GM23248 (cell line): ENCODE results near the gene AGXT. TPM values are rescaled to one million over a fixed set of nuclear protein-coding genes. Genes with fewer than 3 reads are reported as not detected.

ENCODE experiments used
- DNase-seq: peaks from one replicate; pipeline ENCODE4 v3.0.0-alpha.2; 2015
- H2AFZ ChIP-seq: fragments of 200-600 bp; sonication (generic); 2 replicates; pipeline ENCODE4 v1.6.1; 2016; ENCODE audit warnings: antibody characterized with exemption
- H3F3A ChIP-seq: fragments of 200-600 bp; sonication (generic); 2 replicates; pipeline ENCODE4 v1.6.1; 2016; ENCODE audit warnings: mild to moderate bottlenecking, antibody characterized with exemption, mixed run types; ENCODE audit not compliant: insufficient read depth
- H3K27ac ChIP-seq: fragments of 200-600 bp; sonication (generic); 2 replicates; pipeline ENCODE4 v1.5.1; 2016; ENCODE audit warnings: mild to moderate bottlenecking
- H3K27me3 ChIP-seq: fragments of 200-600 bp; sonication (generic); replicated peaks from 2 replicates; pipeline ENCODE4 v1.6.1; 2016; ENCODE audit warnings: mild to moderate bottlenecking; ENCODE audit not compliant: insufficient read depth
- H3K36me3 ChIP-seq: fragments of 200-600 bp; sonication (generic); 2 replicates; pipeline ENCODE4 v1.6.1; 2016; ENCODE audit warnings: low read depth, mild to moderate bottlenecking
- H3K4me1 ChIP-seq: fragments of 200-600 bp; sonication (generic); 2 replicates; pipeline ENCODE4 v1.6.1; 2016; ENCODE audit warnings: mild to moderate bottlenecking; ENCODE audit not compliant: insufficient read depth
- H3K4me2 ChIP-seq: fragments of 200-600 bp; sonication (generic); one replicate; pipeline ENCODE4 v1.6.1; 2016; ENCODE audit warnings: mild to moderate bottlenecking; ENCODE audit not compliant: unreplicated experiment
- H3K4me3 ChIP-seq: fragments of 200-600 bp; sonication (generic); 2 replicates; pipeline ENCODE4 v1.5.1; 2016; ENCODE audit warnings: mild to moderate bottlenecking
- H3K79me2 ChIP-seq: fragments of 200-600 bp; sonication (generic); 2 replicates; pipeline ENCODE4 v1.6.1; 2016; ENCODE audit warnings: mild to moderate bottlenecking; ENCODE audit not compliant: insufficient read depth
- H3K9ac ChIP-seq: fragments of 200-600 bp; sonication (generic); 2 replicates; pipeline ENCODE4 v1.6.1; 2016; ENCODE audit warnings: mild to moderate bottlenecking
- H3K9me2 ChIP-seq: fragments of 200-600 bp; sonication (generic); 2 replicates; pipeline ENCODE4 v1.6.1; 2016; ENCODE audit warnings: mixed run types, mild to moderate bottlenecking, moderate library complexity; ENCODE audit not compliant: insufficient read depth
- H3K9me3 ChIP-seq: fragments of 200-600 bp; sonication (generic); one replicate; pipeline ENCODE4 v1.6.1; 2017; ENCODE audit warnings: low read depth
- H4K20me1 ChIP-seq: fragments of 200-600 bp; sonication (generic); 2 replicates; pipeline ENCODE4 v1.6.0; 2016; ENCODE audit not compliant: insufficient read depth
- EZH2 ChIP-seq: fragments of 200-600 bp; sonication (generic); IDR thresholded peaks from 2 replicates; pipeline ENCODE4 v1.6.1; 2018; ENCODE audit warnings: antibody characterized with exemption, mild to moderate bottlenecking; ENCODE audit not compliant: insufficient read depth, poor library complexity, severe bottlenecking
- EZH2phosphoT487 ChIP-seq: fragments of 200-600 bp; sonication (generic); IDR thresholded peaks from 2 replicates; pipeline ENCODE4 v1.6.1; 2018; ENCODE audit warnings: antibody characterized with exemption, moderate library complexity, mild to moderate bottlenecking, low read depth; ENCODE audit not compliant: insufficient read depth
- WGBS, 2 experiments: methylation state at CpG; one replicate each; pipeline ENCODE4 v1.1.6; 2015 to 2017; ENCODE audit warnings: low lambda C conversion rate in 2 of 2, low coverage in 1 of 2; ENCODE audit errors: missing lambda C conversion rate in 2 of 2; 5-methylcytosine and 5-hydroxymethylcytosine counted together
- in situ Hi-C: fragments of 300-500 bp; cut with MboI; formaldehyde crosslinking; loops from 2 replicates; pipeline ENCODE4 v1.15.0; 2020
- polyA plus RNA-seq: library from polyadenylated mRNA; unstranded; fragments of >200 nt; fragmentation: Nextera tagmentation; extraction: Ambion mirVana; gene quantifications from 2 replicates; pipeline ENCODE4 v1.2.1, GENCODE V29; 2016
- total RNA-seq: library from RNA; depleted of rRNA; stranded (reverse); fragments of >200 nt; shearing (Covaris generic); gene quantifications from 2 replicates; pipeline ENCODE4 v1.2.3, GENCODE V29; 2014

The AGXT gene
- total and polyA plus RNA-seq, 2 experiments from 2014 or later, result not detected

DNA sequence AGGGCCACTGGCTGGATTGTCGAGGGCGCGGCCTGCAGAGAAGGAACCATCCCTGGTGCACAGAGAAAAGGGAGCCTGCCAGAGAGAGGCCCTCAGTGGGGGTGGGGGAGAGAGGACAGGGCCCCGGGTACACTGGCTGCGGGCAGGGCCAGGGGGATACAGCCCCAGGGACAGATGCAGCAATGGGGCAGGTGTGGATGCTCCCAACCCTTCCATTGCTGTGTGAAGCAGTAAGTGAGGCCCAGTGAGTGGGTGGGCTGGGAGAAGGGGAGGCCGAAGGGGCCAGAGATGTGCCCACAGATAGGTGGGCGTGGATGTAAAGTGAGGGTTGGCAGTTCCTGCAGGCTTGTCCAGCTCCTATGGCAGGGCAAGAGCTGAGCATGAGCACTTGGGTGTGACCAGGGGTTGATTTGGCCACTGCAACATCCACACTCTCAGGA is 7.4 kb downstream of the AGXT start:
- in situ Hi-C loops, result no loop called here
- 67 to 71% methylated on average over 6 to 7 of the region's 7 CpGs for WGBS, 2 experiments
- no peak overlapping the region for H2AFZ ChIP-seq
- no peak overlapping the region for H3K4me2 ChIP-seq
- H4K20me1 ChIP-seq, result no peaks in the 10 kb centered on the region
- no peak for DNase-seq
- H3K9me3 ChIP-seq, result no peaks in the 10 kb centered on the region
- TF ChIP-seq EZH2, result no peak
- TF ChIP-seq EZH2phosphoT487, result no peak
- H3K4me1 ChIP-seq, result no peaks in the 10 kb centered on the region
- no peaks in the 10 kb centered on the region for H3F3A ChIP-seq
- H3K27ac ChIP-seq, result no peak overlapping the region
- H3K4me3 ChIP-seq, result no peak overlapping the region
- H3K79me2 ChIP-seq, result no peaks in the 10 kb centered on the region
- no peaks in the 10 kb centered on the region for H3K27me3 ChIP-seq
- no peak overlapping the region for H3K9ac ChIP-seq
- H3K9me2 ChIP-seq, result no peaks in the 10 kb centered on the region
- no peaks in the 10 kb centered on the region for H3K36me3 ChIP-seq

DNA sequence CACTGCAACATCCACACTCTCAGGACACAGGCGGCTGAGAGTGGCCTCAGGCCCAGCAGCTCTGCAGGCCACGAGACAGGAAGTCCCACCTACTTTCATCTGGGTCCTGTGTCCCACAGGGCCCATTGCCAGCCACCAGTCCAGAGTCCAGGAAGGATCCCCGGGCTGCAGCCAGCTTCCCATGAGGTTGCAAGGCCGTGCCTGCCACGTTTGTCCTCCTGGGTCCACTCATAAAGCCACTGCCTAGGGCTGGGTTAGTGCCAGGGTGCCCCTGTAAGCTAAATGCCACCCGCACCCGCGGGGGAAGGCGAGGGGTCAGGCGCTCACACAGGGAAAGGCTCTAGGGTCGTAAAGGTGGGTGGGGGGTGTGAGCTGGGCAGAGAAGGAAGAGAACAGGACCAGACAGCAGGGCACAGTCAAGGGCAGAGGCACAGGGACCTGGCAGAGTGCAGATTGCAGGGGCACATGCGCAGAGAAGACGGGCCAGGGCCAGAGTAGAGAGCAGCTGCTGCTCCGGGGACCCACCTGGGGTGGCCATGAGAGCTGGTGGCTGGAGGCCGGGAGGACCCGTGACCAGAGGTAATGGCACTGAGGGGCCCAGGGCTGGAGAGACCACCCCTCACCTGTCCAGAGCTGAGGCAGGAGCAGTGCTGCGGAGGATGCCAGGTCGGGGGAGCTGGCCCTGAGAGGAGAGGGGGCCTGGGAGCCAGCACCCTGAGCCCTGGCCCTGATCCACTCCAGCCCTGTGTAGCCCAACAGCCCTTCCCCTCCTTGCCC is 8.0 kb downstream of the AGXT start:
- Histone ChIP-seq H3K79me2 (no peaks in the 10 kb centered on the region), H3K4me1 (no peaks in the 10 kb centered on the region), H3K27ac (no peak overlapping the region), H3K9me2 (no peaks in the 10 kb centered on the region), H3K4me3 (no peak overlapping the region), H3K9ac (no peak overlapping the region), H3K9me3 (no peaks in the 10 kb centered on the region), H3K27me3 (no peaks in the 10 kb centered on the region), H3F3A (no peaks in the 10 kb centered on the region), H3K36me3 (no peaks in the 10 kb centered on the region), H3K4me2 (no peak overlapping the region), H4K20me1 (no peaks in the 10 kb centered on the region), H2AFZ (no peak overlapping the region)
- in situ Hi-C loops, result no loop called here
- WGBS, 2 experiments, result 76% methylated on average over 16 to 18 of the region's 18 CpGs
- DNase-seq, result no peak
- TF ChIP-seq EZH2phosphoT487 (no peak), EZH2 (no peak)

DNA sequence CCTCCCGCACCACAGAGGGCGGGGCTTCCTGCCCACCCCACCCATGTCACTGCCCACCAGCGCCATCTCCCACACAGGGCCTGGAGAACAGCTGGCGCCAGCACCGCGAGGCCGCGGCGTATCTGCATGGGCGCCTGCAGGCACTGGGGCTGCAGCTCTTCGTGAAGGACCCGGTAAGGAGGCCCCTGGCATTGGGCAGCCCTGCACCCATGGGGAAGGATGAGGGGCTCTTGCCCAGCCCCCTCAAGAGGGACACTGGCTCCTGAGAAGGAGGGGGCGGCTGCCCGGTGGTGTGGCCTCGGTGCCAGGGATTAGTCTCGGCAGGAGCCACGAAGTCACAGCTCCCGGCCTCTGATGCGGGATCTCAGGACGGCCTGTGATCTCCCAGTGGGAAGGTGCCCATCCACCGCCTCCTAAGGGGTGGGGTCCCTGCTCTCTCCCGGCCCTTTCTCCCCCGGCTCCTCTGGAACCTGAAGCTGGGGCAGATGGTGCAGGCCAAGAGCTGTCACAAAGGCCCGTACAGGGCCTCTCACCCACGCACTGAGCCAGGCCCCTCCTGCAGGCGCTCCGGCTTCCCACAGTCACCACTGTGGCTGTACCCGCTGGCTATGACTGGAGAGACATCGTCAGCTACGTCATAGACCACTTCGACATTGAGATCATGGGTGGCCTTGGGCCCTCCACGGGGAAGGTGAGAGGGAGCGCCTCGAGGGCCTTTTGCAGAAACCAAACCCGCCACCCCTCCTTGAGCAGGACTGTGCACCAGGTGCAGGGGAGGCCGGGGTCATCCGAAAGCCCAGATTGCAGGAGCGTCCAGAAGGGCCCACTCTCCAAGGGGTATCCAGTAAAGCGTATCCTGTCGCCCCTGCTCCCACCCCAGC is 9.1 kb downstream of the AGXT start:
- WGBS, 2 experiments, result 88 to 90% methylated on average over 36 to 37 of the region's 40 CpGs
- TF ChIP-seq EZH2phosphoT487, result no peak
- TF ChIP-seq EZH2, result no peak

DNA sequence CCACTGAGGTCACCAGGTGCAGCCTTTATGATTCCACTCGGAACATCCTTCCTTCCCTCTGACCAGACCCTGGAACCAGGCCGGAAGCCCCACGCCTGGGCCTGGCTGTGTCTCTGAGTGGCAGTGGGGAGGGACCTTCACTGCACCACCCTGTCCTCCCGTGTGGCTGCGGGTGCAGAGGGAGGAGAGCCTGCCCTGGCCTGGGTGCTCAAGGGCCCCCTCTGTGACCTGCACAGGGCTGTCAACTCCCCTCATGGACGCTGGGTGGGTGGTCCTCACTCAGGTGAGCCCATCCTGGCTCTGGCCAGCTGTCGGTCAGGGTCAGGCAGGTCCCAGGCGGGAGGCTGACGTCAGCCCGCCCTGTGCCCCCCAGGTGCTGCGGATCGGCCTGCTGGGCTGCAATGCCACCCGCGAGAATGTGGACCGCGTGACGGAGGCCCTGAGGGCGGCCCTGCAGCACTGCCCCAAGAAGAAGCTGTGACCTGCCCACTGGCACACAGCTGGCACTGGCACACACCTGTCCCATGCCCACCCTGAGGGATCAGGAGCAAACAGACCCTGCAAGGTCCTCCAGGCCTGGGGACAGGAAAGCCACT is 9.8 kb downstream of the AGXT start:
- no peak overlapping the region for H2AFZ ChIP-seq
- H3K9me2 ChIP-seq, result no peaks in the 10 kb centered on the region
- no peak for DNase-seq
- 84 to 85% methylated on average over 16 to 18 of the region's 18 CpGs for WGBS, 2 experiments
- H3K4me3 ChIP-seq, result no peak overlapping the region
- H4K20me1 ChIP-seq, result no peaks in the 10 kb centered on the region
- no peaks in the 10 kb centered on the region for H3K9me3 ChIP-seq
- no peak overlapping the region for H3K4me2 ChIP-seq
- no peak overlapping the region for H3K27ac ChIP-seq
- no peak for TF ChIP-seq EZH2phosphoT487
- no peak for TF ChIP-seq EZH2
- H3F3A ChIP-seq, result no peaks in the 10 kb centered on the region
- H3K36me3 ChIP-seq, result no peaks in the 10 kb centered on the region
- no peak overlapping the region for H3K9ac ChIP-seq
- no peaks in the 10 kb centered on the region for H3K4me1 ChIP-seq
- in situ Hi-C loops, result no loop called here
- no peaks in the 10 kb centered on the region for H3K79me2 ChIP-seq
- no peaks in the 10 kb centered on the region for H3K27me3 ChIP-seq

More for the DNA sequence above, 9.1 kb downstream of the AGXT start:
- H3K79me2 ChIP-seq, result no peaks in the 10 kb centered on the region
- H3K36me3 ChIP-seq, result no peaks in the 10 kb centered on the region
- no peak overlapping the region for H3K9ac ChIP-seq
- DNase-seq, result no peak
- no peaks in the 10 kb centered on the region for H3F3A ChIP-seq
- H2AFZ ChIP-seq, result no peak overlapping the region
- no peaks in the 10 kb centered on the region for H3K27me3 ChIP-seq
- H3K9me2 ChIP-seq, result no peaks in the 10 kb centered on the region
- no peak overlapping the region for H3K4me3 ChIP-seq
- H3K27ac ChIP-seq, result no peak overlapping the region
- no peaks in the 10 kb centered on the region for H4K20me1 ChIP-seq
- no peaks in the 10 kb centered on the region for H3K9me3 ChIP-seq
- in situ Hi-C loops, result no loop called here
- no peaks in the 10 kb centered on the region for H3K4me1 ChIP-seq
- no peak overlapping the region for H3K4me2 ChIP-seq
